ENCODE data around the gene KRT78.
A peak's percentile ranks its signal among the peaks of the same experiment; 100 is the strongest.
"Not testable (repeated sequence)": the region's sequence is repeated elsewhere in the genome, so short reads cannot be mapped to it uniquely, and the experiment has no call there.

The KRT78 gene

GRCh38 chr12:52848661-52849255 is at the start of gene KRT78:
KRT78 (minus strand) TSS chr12:52848994; CDS start chr12:52848930, 64 bp downstream.
- no peak for DNase-seq

GRCh38 chr12:52896190-52897100 is 47.7 kb upstream of the KRT78 start:
- DNase-seq: no peak

- no peak for DNase-seq
Measured at GRCh38 chr12:52895726-52896189, 47.0 kb upstream of the KRT78 start.

GRCh38 chr12:52892974-52893373 is 44.2 kb upstream of the KRT78 start:
- no peak for DNase-seq

GRCh38 chr12:52892207-52892852 is 43.5 kb upstream of the KRT78 start:
- DNase-seq: no peak

GRCh38 chr12:52891044-52891443 is 42.2 kb upstream of the KRT78 start:
- DNase-seq: no peak

- DNase-seq: no peak
Measured at GRCh38 chr12:52890417-52890816, 41.6 kb upstream of the KRT78 start.

- peak; percentile 57 for DNase-seq
Measured at GRCh38 chr12:52884526-52885293, 35.9 kb upstream of the KRT78 start.

- DNase-seq: not testable (repeated sequence)
Measured at GRCh38 chr12:52880499-52880898, 31.7 kb upstream of the KRT78 start.

GRCh38 chr12:52879394-52880351 is 30.9 kb upstream of the KRT78 start:
- peak; percentile 74 for DNase-seq

- DNase-seq: no peak
Measured at GRCh38 chr12:52878507-52879393, 30.0 kb upstream of the KRT78 start.

- no peak for DNase-seq
Measured at GRCh38 chr12:52877242-52877641, 28.4 kb upstream of the KRT78 start.

GRCh38 chr12:52876372-52876771 is 27.6 kb upstream of the KRT78 start:
- DNase-seq: no peak

- no peak for DNase-seq
Measured at GRCh38 chr12:52874573-52875435, 26.0 kb upstream of the KRT78 start.

- peak; percentile 83 for DNase-seq
Measured at GRCh38 chr12:52873832-52874572, 25.2 kb upstream of the KRT78 start.

GRCh38 chr12:52873513-52873831 is 24.7 kb upstream of the KRT78 start:
- DNase-seq: no peak

- no peak for DNase-seq
Measured at GRCh38 chr12:52872644-52873389, 24.0 kb upstream of the KRT78 start.

Data from inflammatory macrophage treated with lipopolysaccharide for 4 hours (primary cell).